GM12878 (cell line): Measurements from ENCODE around the gene KRCC1. TPM values are rescaled to one million over a fixed set of nuclear protein-coding genes. Genes with fewer than 3 reads are reported as not detected.

Experiments
- ATAC-seq: fragments of 200-7000 bp; cut with Tn5 transposase; 3 replicates; pipeline ENCODE4 v1.9.1; 2020; ENCODE audit warnings: mild to moderate bottlenecking, moderate library complexity
- BruUV-seq: library from RNA; stranded (reverse); fragments of 400-500 nt; replicated peaks from 2 replicates; lab custom pipeline; 2021; lab: Mats Ljungman, UMichigan
- CTCF ChIA-PET: fragments of 300-600 bp; sonication (Branson Sonifier 250); formaldehyde crosslinking; extraction: SDS; loops from one replicate; lab custom pipeline; 2021; ENCODE audit warnings: inconsistent platforms; lab: Yijun Ruan, JAX
- POLR2A ChIA-PET: fragments of 350-600 bp; formaldehyde crosslinking; extraction: SDS; loops from one replicate; lab custom pipeline; 2021; ENCODE audit warnings: inconsistent platforms; lab: Charles Lee
- RAD21 ChIA-PET: fragments of 300-600 bp; sonication (Branson Sonifier 250); formaldehyde crosslinking; loops from one replicate; lab custom pipeline; 2023; ENCODE audit warnings: antibody characterized with exemption; ENCODE audit not compliant: unreplicated experiment; lab: Charles Lee
- SMC1A ChIA-PET: fragments of 300-600 bp; sonication (Branson Sonifier 250); formaldehyde crosslinking; loops from one replicate; lab custom pipeline; 2023; ENCODE audit not compliant: unreplicated experiment, uncharacterized antibody; lab: Charles Lee
- DNase-seq: peaks from one replicate; pipeline ENCODE4 v3.0.0-alpha.2; 2011; ENCODE audit warnings: low read depth, low spot score
- FAIRE-seq: peaks from 3 replicates; lab custom pipeline; 2011; peaks lifted over from hg19 to GRCh38; lab: Jason Lieb, UNC
- H2AFZ ChIP-seq: 2 replicates; pipeline ENCODE4 v1.6.0; 2011; ENCODE audit warnings: low read depth, low read length, control low read depth; ENCODE audit not compliant: control insufficient read depth
- H3K27ac ChIP-seq: 2 replicates; pipeline ENCODE4 v1.5.1; 2011; ENCODE audit warnings: control low read depth; ENCODE audit not compliant: control insufficient read depth, insufficient read depth
- H3K27me3 ChIP-seq, 2 experiments: replicated peaks in 1 of 2; 2 replicates each; pipeline versions ENCODE4 v1.6.0 to v1.6.1; 2011; ENCODE audit warnings: low read length in 1 of 2; ENCODE audit not compliant: control insufficient read depth in 2 of 2, insufficient read depth in 2 of 2
- H3K36me3 ChIP-seq, 2 experiments: 2 replicates each; pipeline ENCODE4 v1.5.1; 2011; ENCODE audit warnings: low read length in 1 of 2; ENCODE audit not compliant: control insufficient read depth in 2 of 2, insufficient read depth in 2 of 2
- H3K4me1 ChIP-seq: 2 replicates; pipeline ENCODE4 v1.6.1; 2011; ENCODE audit warnings: mild to moderate bottlenecking, low read length, moderate library complexity, mixed read lengths; ENCODE audit not compliant: control insufficient read depth, insufficient read depth
- H3K4me2 ChIP-seq: 2 replicates; pipeline ENCODE4 v1.6.0; 2011; ENCODE audit warnings: control low read depth; ENCODE audit not compliant: control insufficient read depth, insufficient read depth
- H3K4me3 ChIP-seq: fragments of 200-600 bp; sonication (generic); 2 replicates; pipeline ENCODE4 v1.5.1; 2016
- H3K79me2 ChIP-seq: 2 replicates; pipeline ENCODE4 v1.6.0; 2011; ENCODE audit warnings: low read length; ENCODE audit not compliant: control insufficient read depth, insufficient read depth
- H3K9ac ChIP-seq: 2 replicates; pipeline ENCODE4 v1.8.0; 2011; ENCODE audit warnings: low read length, control low read depth, mixed read lengths; ENCODE audit not compliant: control insufficient read depth, insufficient read depth
- H3K9me3 ChIP-seq: replicated peaks from 3 replicates; pipeline ENCODE4 v1.5.1; 2011; ENCODE audit warnings: mild to moderate bottlenecking, low read length; ENCODE audit not compliant: control insufficient read depth, insufficient read depth
- H4K20me1 ChIP-seq: 2 replicates; pipeline ENCODE4 v1.6.0; 2011; ENCODE audit not compliant: control insufficient read depth, insufficient read depth
- BCL11A ChIP-seq: IDR thresholded peaks from 2 replicates; pipeline ENCODE4 v1.6.1; 2011; ENCODE audit warnings: low read depth, low read length
- BCLAF1 ChIP-seq: fragments of 450-650 bp; IDR thresholded peaks from 2 replicates; pipeline ENCODE4 v1.6.1; 2017; ENCODE audit warnings: antibody characterized with exemption, mild to moderate bottlenecking, moderate library complexity
- ESRRA ChIP-seq: IDR thresholded peaks from 2 replicates; pipeline ENCODE4 v1.6.1; 2012; ENCODE audit warnings: mild to moderate bottlenecking, low read length, improper control_type of control experiment
- ETV6 ChIP-seq, 2 experiments: fragments of 450-650 bp in 1 of 2; IDR thresholded peaks in 1 of 2; conservative IDR thresholded peaks in 1 of 2; 2 replicates each; pipeline ENCODE4 v1.6.1; 2014; ENCODE audit warnings: antibody characterized with exemption in 1 of 2, borderline replicate concordance in 1 of 2, low read depth in 1 of 2, mild to moderate bottlenecking in 1 of 2, moderate library complexity in 1 of 2
- IRF4 ChIP-seq: IDR thresholded peaks from 2 replicates; pipeline ENCODE4 v1.6.1; 2011; ENCODE audit warnings: low read depth, low read length
- JUND ChIP-seq: IDR thresholded peaks from 2 replicates; pipeline ENCODE4 v1.6.1; 2012; ENCODE audit warnings: low read depth, mild to moderate bottlenecking, low read length, improper control_type of control experiment, moderate library complexity
- MXI1 ChIP-seq: fragments of 150-350 bp; IDR thresholded peaks from 2 replicates; pipeline ENCODE4 v1.6.1; 2011; ENCODE audit warnings: low read depth, mild to moderate bottlenecking, inconsistent platforms, low read length, improper control_type of control experiment
- NBN ChIP-seq: fragments of 450-650 bp; IDR thresholded peaks from 2 replicates; pipeline ENCODE4 v1.6.1; 2016
- NR2C1 ChIP-seq: fragments of 450-650 bp; IDR thresholded peaks from 2 replicates; pipeline ENCODE4 v1.6.1; 2017; ENCODE audit warnings: antibody characterized with exemption, mild to moderate bottlenecking, moderate library complexity
- POLR2A ChIP-seq: IDR thresholded peaks from 2 replicates; pipeline ENCODE4 v1.6.1; 2011; ENCODE audit warnings: low read depth, mild to moderate bottlenecking, low read length
- POLR2AphosphoS5 ChIP-seq: IDR thresholded peaks from 2 replicates; pipeline ENCODE4 v1.6.1; 2011; ENCODE audit warnings: mild to moderate bottlenecking, low read length, inconsistent platforms
- POU2F2 ChIP-seq: IDR thresholded peaks from 3 replicates; pipeline ENCODE4 v1.6.1; 2011; ENCODE audit warnings: low read depth, mild to moderate bottlenecking, low read length, borderline replicate concordance
- RELA ChIP-seq: fragments of 450-650 bp; IDR thresholded peaks from 2 replicates; pipeline ENCODE4 v1.8.0; 2014; ENCODE audit warnings: borderline replicate concordance; ENCODE audit not compliant: partially characterized antibody
- RFX5 ChIP-seq: IDR thresholded peaks from 2 replicates; pipeline ENCODE4 v1.6.1; 2011; ENCODE audit warnings: low read depth, low read length, improper control_type of control experiment
- SMARCA5 ChIP-seq: fragments of 450-650 bp; IDR thresholded peaks from 2 replicates; pipeline ENCODE4 v1.6.1; 2017; ENCODE audit warnings: mild to moderate bottlenecking
- SMC3 ChIP-seq: IDR thresholded peaks from 2 replicates; pipeline ENCODE4 v1.6.1; 2011; ENCODE audit warnings: low read length, improper control_type of control experiment, borderline replicate concordance
- ZBTB33 ChIP-seq: fragments of 450-650 bp; IDR thresholded peaks from 2 replicates; pipeline ENCODE4 v1.6.1; 2017; ENCODE audit warnings: mild to moderate bottlenecking
- WGBS: methylation state at CpG from one replicate; pipeline ENCODE4 v1.1.6; 2016; ENCODE audit warnings: low lambda C conversion rate; ENCODE audit not compliant: insufficient replicate concordance, insufficient coverage; ENCODE audit errors: missing lambda C conversion rate; 5-methylcytosine and 5-hydroxymethylcytosine counted together
- in situ Hi-C: fragments of 300-500 bp; cut with MboI; formaldehyde crosslinking; loops from 9 replicates; pipeline ENCODE4 v1.14.3; 2018; ENCODE audit warnings: mixed read lengths
- intact Hi-C: fragments of 100-400 bp; cut with micrococcal nuclease; formaldehyde crosslinking; loops from one replicate; pipeline ENCODE4 v1.14.2; 2022; ENCODE audit not compliant: unreplicated experiment
- polyA plus RNA-seq, 11 experiments: library from polyadenylated mRNA; depleted of rRNA in 4 of 11; unstranded in 6 of 11; stranded (reverse) in 5 of 11; fragments of >200 nt; fragmentation: Nextera tagmentation in 4 of 11; fragmentation: Illumina TruSeq in 1 of 11; extraction: Ambion mirVana in 4 of 11; extraction: Trizol in 1 of 11; gene quantifications; 1 replicate in 1 of 11; 2 replicates in 10 of 11; pipeline versions ENCODE4 v1.2.1 to v1.2.3, GENCODE V29; 2011 to 2016; ENCODE audit warnings: inconsistent platforms in 2 of 11, missing spikeins in 2 of 11, low read depth in 1 of 11
- total RNA-seq, 4 experiments: library from RNA; depleted of rRNA in 3 of 4; stranded (reverse); fragments of >200 nt in 3 of 4; fragmentation: Illumina TruSeq in 1 of 4; extraction: Trizol in 1 of 4; gene quantifications; 2 replicates each; pipeline versions ENCODE4 v1.2.1 to v1.2.3, GENCODE V29; 2013 to 2021

Gene KRCC1
- total and polyA plus RNA-seq, 10 of the 15 experiments (the other 5 are each of a cell fraction or from before 2014, with no cell fraction given): 3.8 to 27.2 (median 12.5) TPM

GRCh38 chr2:88002359-88002707 is 53.2 kb downstream of the KRCC1 start:
- H3K9ac ChIP-seq: no peak overlapping the region
- POLR2A ChIA-PET: no interaction called here
- no peaks in the 10 kb centered on the region for H3K79me2 ChIP-seq
- no peak overlapping the region for H2AFZ ChIP-seq
- no peak for DNase-seq
- no peak overlapping the region for H3K4me3 ChIP-seq
- in situ Hi-C loops (loop anchor here (25.0 kb wide), 1 partner anchor 515 kb away; no protein-coding TSS in a partner anchor), intact Hi-C loops (no loop called here)
- no peaks in the 10 kb centered on the region for H3K4me1 ChIP-seq
- no peak for ATAC-seq
- CTCF ChIA-PET: interaction anchor here (0.5 to 1.7 kb wide), 4 partner anchors 8 to 158 kb away, joined by 3 to 5 read pairs (median 4); no protein-coding TSS in a partner anchor
- 78% methylated on average over 6 of the region's 6 CpGs for WGBS
- TF ChIP-seq POU2F2: no peak
- TF ChIP-seq POLR2AphosphoS5: no peak
- TF ChIP-seq ETV6 (conservative IDR thresholded peaks at IDR 0.05 in 1 of 2, IDR thresholded peaks at IDR 0.05 in 1 of 2; ENCODE audit: borderline replicate concordance in 1 of 2, low read depth in 1 of 2): no peak
- no peak for TF ChIP-seq MXI1
- no peak for TF ChIP-seq BCLAF1
- TF ChIP-seq NBN: no peak
- no peak for TF ChIP-seq IRF4
- TF ChIP-seq BCL11A: no peak
- TF ChIP-seq ZBTB33: no peak
- no peak for TF ChIP-seq NR2C1
- no peak for TF ChIP-seq RFX5
- no peak for TF ChIP-seq RELA
- TF ChIP-seq SMARCA5: no peak
- no peak for TF ChIP-seq ESRRA
- no peak for TF ChIP-seq JUND
- no peak for TF ChIP-seq POLR2A
- TF ChIP-seq SMC3: no peak
- TF ChIP-seq, all 136 proteins: peak for 0
- ChIA-PET SMC1A (interaction anchor here (1.5 to 2.2 kb wide), 2 partner anchors 8 to 58 kb away, joined by 3 to 6 read pairs; no protein-coding TSS in a partner anchor), RAD21 (no interaction called here)
- H3K27me3 ChIP-seq: no peaks in the 10 kb centered on the region; a peak in 1 of 4 replicates
- BruUV-seq: no TSS peak
- H3K36me3 ChIP-seq: no peaks in the 10 kb centered on the region
- no peak overlapping the region for H3K4me2 ChIP-seq
- no peaks in the 10 kb centered on the region for H4K20me1 ChIP-seq
- H3K27ac ChIP-seq: no peak overlapping the region
- no peaks in the 10 kb centered on the region for H3K9me3 ChIP-seq
- FAIRE-seq: no peak
